ENCODE measurements around the gene TAS1R1.
"Not testable (repeated sequence)": the region's sequence is repeated elsewhere in the genome, so short reads cannot be mapped to it uniquely, and the experiment has no call there.

The TAS1R1 gene

GRCh38 chr1:6519935-6520671, 35.0 kb upstream of the TAS1R1 start:
- in situ Hi-C loops (cut with MboI; ENCODE audit: low sequenced_read_pairs): no loop called here

- in situ Hi-C loops (cut with MboI; ENCODE audit: low sequenced_read_pairs): no loop called here
These were observed 33.6 kb upstream of the TAS1R1 start for GRCh38 chr1:6521536-6521935.

DNA sequence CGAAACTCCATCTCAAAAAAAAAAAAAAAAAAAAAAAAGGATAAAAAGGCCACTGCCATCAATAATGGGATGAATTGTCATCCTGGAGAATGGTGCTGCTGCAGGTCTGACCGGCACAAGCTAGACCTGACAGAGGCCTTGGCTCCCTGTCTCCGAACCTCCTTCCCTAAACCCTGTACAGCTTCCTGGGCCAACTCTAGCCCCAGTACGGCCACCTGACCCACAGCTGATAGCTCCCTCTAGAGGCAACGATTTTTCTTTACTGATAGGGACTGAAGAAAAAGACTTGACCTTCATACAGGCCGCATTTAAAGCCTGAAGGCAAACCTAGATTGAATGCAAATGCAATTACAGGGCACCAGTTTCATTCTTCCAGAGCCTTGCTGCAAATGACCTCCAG, 31.5 kb upstream of the TAS1R1 start:
- in situ Hi-C loops (cut with MboI; ENCODE audit: low sequenced_read_pairs): no loop called here

DNA sequence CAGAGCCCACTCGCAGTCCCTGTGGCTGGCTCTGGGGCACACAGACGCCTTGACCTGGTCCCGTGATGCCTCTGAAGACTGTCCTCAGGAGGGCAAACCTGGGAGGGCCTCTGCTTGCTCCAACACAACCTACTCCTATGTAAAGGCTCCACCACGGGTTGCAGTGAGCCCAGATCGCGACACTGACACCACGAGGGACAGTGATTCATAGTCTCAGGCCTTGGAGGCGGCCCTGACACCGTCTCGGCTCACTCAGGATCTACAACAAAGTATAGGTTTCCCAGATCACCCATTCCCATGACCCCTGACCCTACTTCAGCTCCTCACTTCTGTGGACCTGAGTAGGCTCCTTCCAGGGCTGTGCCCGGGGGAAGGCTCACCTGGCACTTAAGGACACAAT, 28.8 kb upstream of the TAS1R1 start:
- in situ Hi-C loops (cut with MboI; ENCODE audit: low sequenced_read_pairs): no loop called here

GRCh38 chr1:6528492-6528891, 26.6 kb upstream of the TAS1R1 start:
- in situ Hi-C loops (cut with MboI; ENCODE audit: low sequenced_read_pairs): no loop called here

DNA sequence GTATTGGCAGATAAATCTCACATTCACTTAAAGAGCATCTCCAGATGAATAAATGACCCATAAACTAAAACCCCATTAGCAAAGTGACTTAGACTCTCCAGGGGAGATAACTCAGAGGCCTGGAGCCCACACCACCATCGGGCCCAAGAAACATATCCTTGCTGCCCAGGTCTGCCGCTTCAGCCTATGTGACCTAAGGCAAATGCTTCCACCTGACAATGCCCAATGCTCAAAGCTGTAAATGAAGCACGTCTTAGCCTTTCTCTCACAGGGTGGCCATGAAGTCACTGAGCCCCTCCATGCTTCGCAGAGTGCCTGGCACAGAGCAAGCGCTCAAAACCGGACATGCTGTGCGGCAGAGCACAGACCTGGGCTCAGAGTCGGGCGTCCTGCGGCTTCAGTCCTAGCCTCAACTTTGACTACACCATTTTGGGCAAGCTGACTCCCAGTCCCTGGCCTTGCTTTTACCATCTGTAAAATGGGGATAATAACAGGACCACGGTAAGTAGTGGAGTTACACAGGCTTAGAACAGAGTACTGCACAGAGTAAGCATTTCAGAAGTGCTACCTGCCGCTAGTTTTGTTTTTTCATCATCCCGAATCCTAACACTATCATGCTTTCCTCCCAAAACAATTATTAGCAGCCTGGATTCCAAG, 24.5 kb upstream of the TAS1R1 start:
- in situ Hi-C loops (cut with MboI; ENCODE audit: low sequenced_read_pairs): no loop called here

GRCh38 chr1:6531996-6532395, 23.1 kb upstream of the TAS1R1 start:
- in situ Hi-C loops (cut with MboI; ENCODE audit: low sequenced_read_pairs): no loop called here

GRCh38 chr1:6534248-6534822, 20.8 kb upstream of the TAS1R1 start:
- in situ Hi-C loops (cut with MboI; ENCODE audit: low sequenced_read_pairs): no loop called here

DNA sequence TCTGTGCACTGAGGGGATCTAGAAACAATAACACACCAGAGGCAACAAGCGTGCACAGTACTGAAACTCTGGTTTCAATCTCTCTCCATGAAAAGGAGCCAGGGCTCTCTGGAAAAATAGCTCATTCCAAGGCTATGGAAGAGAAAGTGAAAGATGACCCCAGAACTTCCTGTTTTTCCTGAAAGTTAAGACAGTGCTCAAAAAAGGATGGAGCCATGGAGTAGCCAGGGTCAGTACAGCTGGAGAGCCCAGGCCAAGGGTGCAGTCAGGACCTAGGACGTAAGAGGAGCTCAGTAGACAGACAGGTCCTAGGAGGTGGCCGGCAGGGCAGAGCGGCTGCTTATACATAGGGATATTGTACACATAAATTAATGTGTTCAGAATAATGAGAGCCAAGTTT, 19.9 kb upstream of the TAS1R1 start:
- in situ Hi-C loops (cut with MboI; ENCODE audit: low sequenced_read_pairs): no loop called here

GRCh38 chr1:6536291-6536690, 18.8 kb upstream of the TAS1R1 start:
- in situ Hi-C loops (cut with MboI; ENCODE audit: low sequenced_read_pairs): no loop called here

DNA sequence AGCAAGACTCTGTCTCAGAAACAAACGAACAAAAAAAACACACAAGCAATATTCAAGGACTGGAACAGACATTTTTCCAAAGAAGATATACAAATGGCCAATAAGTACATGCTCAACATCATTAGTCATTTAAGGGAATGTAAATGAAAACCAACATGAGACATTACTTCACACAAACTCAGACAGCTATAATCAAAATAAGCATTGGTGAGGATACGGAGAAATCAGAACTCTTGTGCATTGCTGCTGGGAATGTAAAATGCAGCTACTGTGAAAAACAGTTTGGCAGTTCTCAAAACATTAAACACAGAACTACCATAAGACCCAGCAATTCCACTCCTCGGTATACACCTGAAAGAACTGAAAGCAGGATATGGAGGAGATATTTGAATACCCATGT, 16.2 kb upstream of the TAS1R1 start:
- in situ Hi-C loops (cut with MboI; ENCODE audit: low sequenced_read_pairs): no loop called here

GRCh38 chr1:6544831-6545230, 10.3 kb upstream of the TAS1R1 start:
- in situ Hi-C loops (cut with MboI; ENCODE audit: low sequenced_read_pairs): no loop called here

DNA sequence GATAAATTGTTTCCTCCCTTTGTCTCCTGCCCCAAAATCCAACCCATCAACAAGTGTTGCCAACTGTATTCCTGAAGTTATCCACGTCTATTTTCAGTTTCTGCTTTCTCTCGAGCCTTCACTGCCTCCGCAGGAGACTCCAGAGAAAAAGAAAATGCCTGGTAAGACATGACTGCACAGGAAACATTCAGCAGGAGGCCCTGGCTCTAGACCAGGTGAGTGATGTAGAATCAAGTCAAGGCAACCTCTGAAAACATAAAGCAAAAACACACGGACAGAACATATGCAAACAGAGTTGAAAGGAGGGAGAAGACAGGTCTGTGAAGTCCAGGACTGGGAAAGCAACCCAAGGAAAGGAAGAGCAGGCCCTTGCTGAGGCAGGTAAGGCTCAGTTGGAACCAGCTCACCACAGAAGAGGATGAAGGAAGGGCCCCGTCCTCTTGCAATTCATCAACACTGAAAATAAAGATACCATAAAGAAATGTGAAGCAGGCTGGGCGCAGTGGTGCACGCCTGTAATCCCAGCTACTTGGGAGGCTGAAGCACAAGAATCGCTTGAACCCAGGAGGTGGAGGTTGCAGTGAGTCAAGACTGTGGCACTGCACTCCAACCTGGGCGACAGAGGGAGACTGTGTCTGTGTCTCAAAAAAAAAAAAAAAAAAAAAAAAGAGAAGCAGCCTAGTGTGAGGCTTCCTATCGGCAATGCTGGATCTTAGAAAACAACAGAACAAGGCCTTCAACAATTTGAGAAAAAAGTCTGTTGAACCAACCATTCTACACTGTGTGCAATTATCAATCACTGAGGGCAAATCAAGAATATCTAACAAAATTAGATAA, 9.6 kb upstream of the TAS1R1 start:
- in situ Hi-C loops (cut with MboI; ENCODE audit: low sequenced_read_pairs): no loop called here

GRCh38 chr1:6546326-6546725, 8.8 kb upstream of the TAS1R1 start:
- in situ Hi-C loops (cut with MboI; ENCODE audit: low sequenced_read_pairs): no loop called here

DNA sequence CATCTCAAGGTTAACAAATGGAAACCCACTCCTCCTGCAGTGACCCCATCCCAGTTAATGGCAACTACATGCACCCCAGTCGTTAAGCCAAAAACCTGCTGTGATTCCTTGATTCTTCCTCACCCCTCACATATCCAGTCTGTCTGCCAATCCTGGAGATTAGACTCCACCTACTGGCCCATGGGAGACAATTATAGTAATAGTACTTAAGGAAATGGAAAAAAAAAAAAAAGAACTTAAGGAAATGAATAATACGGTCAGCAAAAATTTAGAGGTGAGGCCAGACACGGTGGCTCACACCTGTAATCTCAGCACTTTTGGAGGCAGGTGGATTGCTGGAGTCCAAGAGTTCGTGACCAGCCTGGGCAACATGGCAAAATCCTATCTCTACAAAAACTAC, 7.8 kb upstream of the TAS1R1 start:
- in situ Hi-C loops (cut with MboI; ENCODE audit: low sequenced_read_pairs): no loop called here

DNA sequence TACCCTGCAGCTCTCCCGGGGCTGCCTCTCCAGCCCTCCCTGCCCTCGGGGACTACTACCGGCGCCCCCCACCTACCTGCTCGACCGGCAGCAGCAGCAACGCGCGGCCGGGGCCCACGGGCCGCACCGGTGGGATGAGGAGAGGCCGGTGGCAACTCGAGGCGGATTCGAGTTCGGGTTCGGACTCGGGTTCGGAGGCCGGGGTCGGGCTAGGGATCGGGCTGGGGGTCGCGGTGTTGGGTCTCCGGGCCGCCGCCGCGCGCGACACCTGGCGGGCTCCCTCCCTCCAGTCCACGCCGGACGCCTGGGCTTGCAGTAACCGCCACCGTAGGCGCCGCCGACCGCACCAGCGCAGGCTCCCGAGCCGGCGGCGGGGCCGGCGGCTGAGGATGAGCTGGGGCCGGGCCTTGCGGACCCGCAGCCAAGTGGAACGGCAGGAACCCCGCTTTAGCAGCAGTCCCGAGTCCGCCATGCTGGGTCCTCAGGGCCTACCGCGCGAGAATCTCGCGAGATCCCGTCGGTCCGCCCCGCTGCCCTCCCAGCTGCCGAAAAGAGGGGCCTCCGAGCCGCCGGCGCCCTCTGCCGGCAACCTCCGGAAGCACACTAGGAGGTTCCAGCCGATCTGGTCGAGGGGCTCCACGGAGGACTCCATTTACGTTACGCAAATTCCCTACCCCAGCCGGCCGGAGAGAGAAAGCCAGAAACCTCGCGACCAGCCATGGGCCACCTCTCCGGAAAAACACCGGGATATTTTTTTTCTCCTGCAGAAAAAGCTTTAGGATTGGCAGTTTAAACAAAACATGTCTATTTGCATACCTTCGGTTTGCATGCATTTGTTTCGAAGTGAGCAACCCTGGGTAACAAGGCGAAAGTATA, 838 bp upstream of the TAS1R1 start, which contains the start of gene NOL9:
Gene NOL9, minus strand, starts transcription at position 483 of the 876 bp plus-strand sequence. Its CDS starts 11 bp downstream, at position 472.
- in situ Hi-C loops (cut with MboI; ENCODE audit: low sequenced_read_pairs): no loop called here

GRCh38 chr1:6557597-6557996, 2.5 kb downstream of the TAS1R1 start:
- in situ Hi-C loops (cut with MboI; ENCODE audit: low sequenced_read_pairs): no loop called here

DNA sequence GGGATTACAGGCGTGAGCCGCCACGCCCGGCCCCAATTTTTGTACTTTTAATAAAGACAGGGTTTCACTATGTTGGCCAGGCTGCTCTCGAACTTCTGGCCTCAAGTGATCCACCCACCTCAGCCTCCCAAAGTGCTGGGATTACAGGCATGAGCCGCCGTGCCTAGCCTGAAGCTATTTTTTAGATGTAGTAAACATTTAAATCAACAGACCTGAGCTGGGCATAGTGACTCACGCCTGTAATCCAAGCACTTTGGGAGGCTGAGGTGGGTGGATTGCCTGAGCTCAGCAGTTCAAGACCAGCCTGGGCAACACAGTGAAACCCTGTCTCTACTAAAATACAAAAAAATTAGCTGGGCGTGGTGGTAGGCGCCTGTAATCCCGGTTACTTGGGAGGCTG, 4.1 kb downstream of the TAS1R1 start:
- in situ Hi-C loops (cut with MboI; ENCODE audit: low sequenced_read_pairs): not testable (repeated sequence)

DNA sequence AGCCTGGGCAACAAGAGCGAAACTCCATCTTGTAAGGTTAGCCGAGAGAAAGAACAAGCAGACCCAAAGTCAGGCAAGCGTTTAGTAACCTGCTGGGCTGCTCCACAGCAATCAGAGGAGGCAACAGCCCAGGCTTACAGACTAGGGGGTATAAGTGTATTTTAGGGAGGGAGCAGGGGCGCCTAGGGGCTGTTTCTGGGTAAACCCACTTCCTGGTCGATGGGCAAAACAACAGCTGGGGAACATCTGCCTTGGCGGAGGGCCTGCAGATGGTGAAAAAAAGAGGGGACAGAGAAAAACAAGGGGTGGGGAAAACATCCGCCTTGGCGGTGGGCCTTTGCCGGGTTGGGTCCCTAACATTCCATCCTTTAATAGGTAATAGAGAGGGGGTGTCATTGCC, 5.2 kb downstream of the TAS1R1 start:
- in situ Hi-C loops (cut with MboI; ENCODE audit: low sequenced_read_pairs): no loop called here

- in situ Hi-C loops (cut with MboI; ENCODE audit: low sequenced_read_pairs): no loop called here
These were observed 13.9 kb downstream of the TAS1R1 start for GRCh38 chr1:6569033-6569432.
